Mucosa of rectum (tissue), 2 donors: ENCODE data around the gene VWCE.
"Not testable (repeated sequence)": the region's sequence is repeated elsewhere in the genome, so short reads cannot be mapped to it uniquely, and the experiment has no call there.

Source experiments
- H3K27ac ChIP-seq, 2 donors: one replicate each; pipeline ENCODE4 v1.7.0; 2013; ENCODE audit warnings: inconsistent platforms in 2 of 2, low read depth in 2 of 2, low read length in 2 of 2
- H3K27me3 ChIP-seq, 2 donors: one replicate each; pipeline ENCODE4 v1.7.0; 2013; ENCODE audit warnings: low read length in 2 of 2; ENCODE audit not compliant: control insufficient read depth in 2 of 2, insufficient read depth in 2 of 2
- H3K36me3 ChIP-seq, 2 donors: one replicate each; pipeline ENCODE4 v1.7.0; 2013; ENCODE audit warnings: low read length in 2 of 2; ENCODE audit not compliant: control insufficient read depth in 2 of 2, insufficient read depth in 2 of 2
- H3K4me1 ChIP-seq, 2 donors: one replicate each; pipeline ENCODE4 v1.7.0; 2013; ENCODE audit warnings: low read length in 2 of 2, mild to moderate bottlenecking in 1 of 2; ENCODE audit not compliant: control insufficient read depth in 2 of 2, insufficient read depth in 2 of 2
- H3K4me3 ChIP-seq, 2 donors: one replicate each; pipeline ENCODE4 v1.7.0; 2013; ENCODE audit warnings: low read length in 2 of 2
- H3K9ac ChIP-seq, 2 donors: one replicate each; pipeline ENCODE4 v1.7.0; 2013; ENCODE audit warnings: low read length in 2 of 2, low read depth in 1 of 2, mild to moderate bottlenecking in 1 of 2
- H3K9me3 ChIP-seq, 2 donors: one replicate each; pipeline ENCODE4 v1.7.0; 2013; ENCODE audit warnings: low read length in 2 of 2; ENCODE audit not compliant: control insufficient read depth in 2 of 2
- donor health status: healthy.
- donor health status: Normal muscosa, but diverticular disease.

The VWCE gene

DNA sequence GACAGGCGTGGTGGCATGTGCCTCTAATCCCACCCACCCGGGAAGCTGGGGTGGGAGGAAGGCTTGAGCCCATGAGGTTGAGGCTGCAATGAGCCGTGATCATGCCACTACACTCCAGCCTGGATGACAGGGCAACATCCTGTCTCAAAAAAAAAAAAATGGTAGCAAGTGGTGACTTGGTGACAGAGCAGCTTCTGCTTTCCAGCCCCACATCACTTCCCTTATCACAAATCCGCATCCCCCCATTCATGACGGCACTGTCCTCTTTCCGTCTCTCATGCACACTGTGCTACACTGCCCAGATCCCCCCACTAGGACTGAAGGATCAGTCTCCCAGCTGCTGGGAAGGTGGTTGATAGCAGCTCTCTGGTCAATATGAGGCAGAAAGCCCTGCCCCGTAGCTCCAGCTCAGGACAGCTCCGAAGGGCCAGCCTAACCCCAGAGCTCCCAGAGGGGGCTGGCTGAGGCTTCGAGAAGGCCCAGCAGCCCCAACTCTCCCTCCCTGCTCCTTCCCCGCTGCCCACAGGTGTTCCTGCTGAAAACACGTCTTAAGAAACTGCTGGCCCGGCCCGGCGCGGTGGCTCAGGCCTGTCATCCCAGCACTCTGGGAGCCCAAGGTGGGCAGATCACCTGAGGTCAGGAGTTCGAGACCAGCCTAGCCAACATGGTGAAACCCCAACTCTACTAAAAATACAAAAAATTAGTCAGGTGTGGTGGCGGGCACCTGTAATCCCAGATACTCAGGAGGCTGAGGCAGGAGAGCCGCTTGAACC, 38.2 kb downstream of the VWCE start:
- H3K27ac ChIP-seq, result no peak overlapping the region
- H3K27me3 ChIP-seq, result no peaks in the 10 kb centered on the region
- H3K36me3 ChIP-seq, result no peaks in the 10 kb centered on the region
- H3K9ac ChIP-seq, result no peak overlapping the region
- H3K4me1 ChIP-seq, result no peaks in the 10 kb centered on the region
- no peak overlapping the region for H3K4me3 ChIP-seq
- no peaks in the 10 kb centered on the region for H3K9me3 ChIP-seq

DNA sequence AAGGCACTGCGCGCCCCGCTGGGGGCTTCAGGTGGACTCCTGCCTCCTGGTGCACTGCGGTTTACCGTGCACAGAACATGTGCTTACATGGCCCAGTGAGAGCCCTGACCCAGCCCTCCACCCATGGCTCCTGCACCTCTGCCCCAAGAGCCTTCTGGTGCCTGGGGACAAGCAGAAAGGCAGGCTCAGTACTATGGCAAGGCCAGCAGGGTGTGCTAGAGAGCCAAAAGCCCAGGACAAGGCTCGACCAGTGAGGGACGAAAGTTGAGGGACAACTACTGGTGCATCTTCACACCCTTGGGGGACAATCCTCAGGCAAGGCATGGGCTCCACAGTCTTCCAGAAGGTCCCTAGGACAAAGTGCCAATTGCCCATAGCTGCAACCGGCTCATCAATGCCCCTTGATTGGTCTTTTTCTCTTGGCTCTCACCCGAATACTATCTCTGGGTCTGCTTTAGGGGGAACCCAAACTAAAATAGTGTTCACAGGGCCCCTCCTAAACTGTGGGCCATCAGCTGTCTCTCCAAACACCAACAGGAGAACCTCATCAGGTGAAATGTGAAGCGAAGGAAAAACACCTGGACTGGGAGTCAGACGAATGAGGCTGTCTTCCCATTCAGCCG, 40.6 kb downstream of the VWCE start:
- Histone ChIP-seq H3K27ac (no peak overlapping the region), H3K4me3 (no peak overlapping the region), H3K9ac (no peak overlapping the region), H3K4me1 (no peaks in the 10 kb centered on the region), H3K9me3 (no peaks in the 10 kb centered on the region), H3K36me3 (no peaks in the 10 kb centered on the region), H3K27me3 (no peaks in the 10 kb centered on the region)

DNA sequence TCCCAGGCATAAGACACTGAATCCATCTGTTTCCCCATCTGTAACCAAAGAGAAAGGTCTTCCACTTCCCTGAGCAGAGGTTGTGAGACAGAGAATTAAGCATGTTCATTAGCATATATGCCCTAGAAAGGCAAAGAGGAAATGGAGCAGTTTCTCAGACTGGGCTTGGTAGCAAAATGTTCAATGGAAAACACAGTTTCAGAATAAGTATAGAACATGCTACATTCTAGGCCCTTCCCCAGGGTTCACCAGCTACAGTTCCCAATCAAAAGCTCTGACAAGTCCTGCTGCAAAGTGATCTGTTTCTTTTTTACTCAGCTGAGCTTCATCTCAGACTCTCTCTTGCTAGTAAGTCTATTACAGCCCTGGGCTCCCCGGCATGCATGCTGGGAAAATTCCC, 42.8 kb downstream of the VWCE start:
- H3K9me3 ChIP-seq, H3K4me3 ChIP-seq, H3K9ac ChIP-seq, H3K27ac ChIP-seq, H3K27me3 ChIP-seq, H3K36me3 ChIP-seq, H3K4me1 ChIP-seq: not testable (repeated sequence)

DNA sequence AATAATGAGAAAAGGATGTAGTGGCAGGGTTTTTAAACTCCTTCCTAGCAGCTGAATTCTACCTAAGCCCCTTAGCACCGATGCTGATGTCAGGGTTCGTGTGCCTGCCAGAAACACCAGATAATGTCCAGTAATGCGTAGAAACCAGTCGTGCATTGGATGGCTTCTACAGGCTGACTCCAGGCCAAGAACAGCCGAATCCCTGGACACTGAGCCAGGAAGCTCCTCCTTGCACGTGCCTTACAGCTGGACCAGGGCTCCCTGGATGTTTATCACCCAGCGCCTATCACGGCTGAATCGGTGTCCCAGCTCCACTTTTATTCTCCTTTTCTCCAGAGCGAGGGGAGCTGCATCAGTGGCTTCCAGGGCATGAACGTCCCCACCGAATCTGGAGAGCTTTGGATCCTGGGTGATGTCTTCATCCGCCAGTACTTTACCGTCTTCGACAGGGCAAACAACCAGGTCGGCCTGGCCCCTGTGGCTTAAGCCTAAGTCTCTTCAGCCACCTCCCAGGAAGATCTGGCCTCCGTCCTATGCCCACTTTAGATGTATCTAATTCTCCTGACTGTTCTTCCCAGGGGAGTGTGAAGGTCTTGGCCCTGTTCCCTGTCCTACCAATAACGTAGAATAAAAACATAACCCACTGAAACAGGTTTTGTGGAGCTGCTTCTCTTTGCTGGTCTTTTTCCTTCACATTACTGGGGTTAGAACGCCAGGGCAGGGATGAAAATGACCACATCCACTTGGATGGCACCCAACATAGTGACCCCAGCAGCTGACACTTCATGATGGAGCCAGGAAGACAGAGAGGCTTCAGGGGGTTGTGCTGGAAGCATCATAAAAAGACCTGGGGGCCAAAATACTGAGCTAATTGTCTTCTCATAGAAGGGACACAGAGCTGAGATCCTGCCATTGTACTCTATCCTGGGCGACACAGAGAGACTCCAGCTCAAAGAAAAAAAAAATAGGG, 44.0 kb downstream of the VWCE start:
- H3K27ac ChIP-seq, H3K4me3 ChIP-seq, H3K9me3 ChIP-seq, H3K36me3 ChIP-seq, H3K9ac ChIP-seq, H3K27me3 ChIP-seq, H3K4me1 ChIP-seq: not testable (repeated sequence)

DNA sequence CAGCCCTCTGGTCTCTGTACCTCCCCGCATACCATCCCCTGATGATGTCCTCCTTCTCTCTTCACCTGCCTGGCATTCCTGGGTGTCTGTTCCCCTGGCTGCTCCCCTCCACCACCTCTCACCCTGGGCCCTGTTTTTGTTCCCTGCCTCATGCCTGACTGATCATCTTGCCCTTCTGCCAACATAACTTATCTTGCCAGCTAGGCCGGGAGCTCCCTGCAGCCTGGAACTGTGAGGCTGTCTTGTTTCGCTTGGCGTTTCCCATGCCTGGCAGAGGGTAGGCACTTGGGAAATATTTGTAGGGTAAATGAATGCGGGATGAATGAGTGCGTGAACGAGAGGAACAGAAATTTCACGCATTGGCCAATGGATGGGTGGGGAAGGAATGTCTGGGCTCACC, 45.9 kb downstream of the VWCE start:
- not testable (repeated sequence) for H3K4me3 ChIP-seq, H3K27ac ChIP-seq, H3K4me1 ChIP-seq, H3K9ac ChIP-seq, H3K27me3 ChIP-seq, H3K9me3 ChIP-seq, H3K36me3 ChIP-seq

DNA sequence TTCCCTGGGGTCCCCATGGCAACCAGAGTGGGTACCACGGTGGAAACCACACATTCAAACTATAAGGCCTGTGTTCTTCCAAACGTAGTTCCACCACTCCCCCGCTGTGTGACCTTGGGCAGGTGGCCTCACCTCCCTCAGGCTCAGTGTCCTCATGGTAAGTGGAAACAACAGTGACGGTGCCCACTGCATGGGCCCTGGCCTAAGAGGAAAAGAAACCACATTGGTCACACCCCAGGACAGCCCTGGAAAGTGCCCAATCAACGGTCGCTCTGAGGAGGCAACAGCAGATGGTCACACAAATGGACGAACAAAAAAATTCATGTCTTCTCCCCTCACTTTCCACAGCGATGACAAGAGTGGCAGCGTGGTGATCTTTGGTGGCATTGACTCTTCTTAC, 47.0 kb downstream of the VWCE start:
- H3K4me3 ChIP-seq, H3K27ac ChIP-seq, H3K36me3 ChIP-seq, H3K9me3 ChIP-seq, H3K27me3 ChIP-seq, H3K4me1 ChIP-seq, H3K9ac ChIP-seq: not testable (repeated sequence)

DNA sequence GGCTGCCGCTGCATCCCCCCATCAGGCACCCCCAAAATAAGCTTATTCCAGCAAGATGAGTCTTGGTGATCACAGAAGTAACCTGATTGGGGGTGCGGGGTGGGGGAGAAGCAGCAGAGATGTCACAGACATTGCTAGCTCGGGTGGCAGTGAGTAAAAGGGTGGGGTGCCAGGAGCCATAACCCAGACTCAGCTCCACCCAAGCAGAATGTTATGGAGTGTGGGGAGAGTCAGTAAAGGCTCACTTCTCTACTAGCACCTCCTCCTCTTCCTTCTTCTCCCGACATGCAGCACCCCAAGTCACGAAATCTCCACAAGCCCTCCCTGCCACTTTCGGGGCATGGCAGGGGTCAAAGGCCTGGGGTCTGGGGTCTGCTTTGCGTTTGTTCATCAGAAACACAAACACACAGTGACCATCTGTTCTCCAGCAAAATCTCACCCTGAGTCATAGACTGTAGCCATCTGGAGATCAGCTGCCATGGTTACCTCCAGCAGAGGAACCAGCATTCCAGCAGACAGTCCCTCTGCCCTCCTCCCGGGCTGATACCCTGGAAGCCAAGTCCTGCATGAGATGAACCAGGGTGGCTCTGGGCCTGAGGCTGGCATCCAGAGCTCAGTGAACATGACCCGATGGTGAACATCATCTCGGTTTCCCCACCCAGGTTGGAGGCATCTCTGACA, 49.7 kb downstream of the VWCE start:
- H3K27me3 ChIP-seq, H3K36me3 ChIP-seq, H3K9me3 ChIP-seq, H3K9ac ChIP-seq, H3K27ac ChIP-seq, H3K4me1 ChIP-seq, H3K4me3 ChIP-seq: not testable (repeated sequence)

DNA sequence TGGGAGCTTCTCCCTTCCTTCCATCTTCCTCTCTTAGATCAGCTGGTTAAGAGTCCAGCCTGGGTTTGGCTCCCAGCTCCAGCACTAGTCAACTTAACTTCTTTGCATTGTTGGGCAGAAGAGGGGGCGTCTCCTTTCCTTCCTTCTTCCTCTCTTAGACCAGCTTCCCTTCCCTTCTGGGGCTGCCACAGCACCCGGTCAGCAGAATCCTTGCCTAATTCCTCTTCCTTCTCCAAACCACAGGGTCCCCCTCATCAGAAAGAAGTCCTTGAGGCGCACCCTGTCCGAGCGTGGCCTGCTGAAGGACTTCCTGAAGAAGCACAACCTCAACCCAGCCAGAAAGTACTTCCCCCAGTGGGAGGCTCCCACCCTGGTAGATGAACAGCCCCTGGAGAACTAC, 53.6 kb downstream of the VWCE start:
- not testable (repeated sequence) for H3K9ac ChIP-seq, H3K27me3 ChIP-seq, H3K36me3 ChIP-seq, H3K4me1 ChIP-seq, H3K27ac ChIP-seq, H3K9me3 ChIP-seq, H3K4me3 ChIP-seq

DNA sequence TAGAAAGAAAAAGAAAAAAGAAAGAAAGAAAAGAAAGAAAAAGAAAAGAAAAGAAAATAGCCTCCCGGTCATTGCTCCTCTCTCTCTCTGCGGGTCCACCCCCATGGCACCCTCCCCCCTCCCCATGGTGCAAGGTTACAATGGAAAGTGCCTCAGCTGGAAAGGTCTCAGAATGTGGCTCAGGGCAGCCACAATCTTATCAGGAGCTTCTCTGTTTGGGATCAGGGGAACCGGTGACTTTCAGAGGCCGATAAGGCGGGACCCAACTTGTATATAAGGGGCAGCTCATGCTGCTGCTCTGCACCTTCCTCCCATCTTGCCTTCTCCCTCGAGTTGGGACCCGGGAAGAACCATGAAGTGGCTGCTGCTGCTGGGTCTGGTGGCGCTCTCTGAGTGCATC, 54.2 kb downstream of the VWCE start, which contains the start of gene PGA5:
TSS of gene PGA5 (plus strand) at position 301 of the 400 bp plus-strand sequence. CDS start at position 353, 52 bp downstream.
- H3K9ac ChIP-seq, H3K4me3 ChIP-seq, H3K9me3 ChIP-seq, H3K27ac ChIP-seq, H3K36me3 ChIP-seq, H3K27me3 ChIP-seq, H3K4me1 ChIP-seq: not testable (repeated sequence)

DNA sequence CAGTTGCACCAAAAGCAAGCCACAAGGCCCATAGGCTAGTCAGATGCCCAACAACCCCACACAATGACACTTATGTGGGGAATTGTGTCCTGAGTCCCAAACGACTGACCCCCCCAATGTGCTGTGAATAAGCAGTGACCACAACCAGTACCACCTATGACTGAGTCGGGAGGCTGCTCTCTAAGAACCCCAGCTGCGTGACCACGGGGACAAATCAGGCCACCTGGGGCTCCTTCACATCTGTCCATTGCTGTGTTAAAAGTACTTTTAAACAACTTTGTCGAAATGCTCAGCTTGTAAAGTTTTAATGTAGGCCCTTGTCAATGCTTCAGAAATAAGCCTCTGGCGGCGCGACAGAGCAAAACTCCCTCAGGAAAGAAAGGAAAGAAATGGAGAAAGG, 54.8 kb downstream of the VWCE start:
- not testable (repeated sequence) for H3K9ac ChIP-seq, H3K36me3 ChIP-seq, H3K27ac ChIP-seq, H3K9me3 ChIP-seq, H3K4me1 ChIP-seq, H3K4me3 ChIP-seq, H3K27me3 ChIP-seq
